NT2/D1 (cell line): ENCODE data around the gene WDR59.

Source experiments
- DNase-seq: peaks from one replicate; pipeline ENCODE4 v3.0.0-alpha.2; 2011; ENCODE audit warnings: low read depth, low spot score
- H3K27me3 ChIP-seq: 2 replicates; pipeline ENCODE4 v1.6.0; 2011; ENCODE audit warnings: mild to moderate bottlenecking; ENCODE audit not compliant: insufficient read length, insufficient read depth
- H3K36me3 ChIP-seq: 2 replicates; pipeline ENCODE4 v1.6.1; 2011; ENCODE audit warnings: mild to moderate bottlenecking, low read length, mixed read lengths; ENCODE audit not compliant: insufficient read depth, insufficient read length
- H3K4me1 ChIP-seq: 2 replicates; pipeline ENCODE4 v1.5.1; 2011; ENCODE audit not compliant: insufficient read depth, insufficient read length
- H3K4me3 ChIP-seq: 2 replicates; pipeline ENCODE4 v1.5.1; 2011; ENCODE audit warnings: low read depth; ENCODE audit not compliant: insufficient read length
- H3K9ac ChIP-seq: 2 replicates; pipeline ENCODE4 v1.6.0; 2011; ENCODE audit warnings: low read depth; ENCODE audit not compliant: insufficient read length
- H3K9me3 ChIP-seq: 2 replicates; pipeline ENCODE4 v1.5.1; 2011; ENCODE audit warnings: mild to moderate bottlenecking, low read length; ENCODE audit not compliant: insufficient read depth
- SUZ12 ChIP-seq: IDR thresholded peaks from 2 replicates; pipeline ENCODE4 v1.6.1; 2011; ENCODE audit not compliant: insufficient read length, insufficient read depth; ENCODE audit errors: extremely low read depth
- YY1 ChIP-seq: IDR thresholded peaks from 2 replicates; pipeline ENCODE4 v1.6.1; 2011; ENCODE audit not compliant: insufficient read length, insufficient read depth
- ZNF274 ChIP-seq: IDR thresholded peaks from 2 replicates; pipeline ENCODE4 v1.6.1; 2011; ENCODE audit warnings: mild to moderate bottlenecking, low read depth, low read length

The WDR59 gene

GRCh38 chr16:74841904-74842303, 143.0 kb downstream of the WDR59 start:
- Histone ChIP-seq H3K9me3 (no peaks in the 10 kb centered on the region), H3K27me3 (no peaks in the 10 kb centered on the region), H3K9ac (no peak overlapping the region), H3K4me3 (no peak overlapping the region), H3K4me1 (peaks cover 2% of the 10 kb centered on the region), H3K36me3 (no peaks in the 10 kb centered on the region)
- no peak for DNase-seq
- no peak for TF ChIP-seq SUZ12
- TF ChIP-seq YY1: no peak
- no peak for TF ChIP-seq ZNF274

GRCh38 chr16:74841469-74841868, 143.5 kb downstream of the WDR59 start:
- Histone ChIP-seq H3K36me3 (no peaks in the 10 kb centered on the region), H3K9me3 (no peaks in the 10 kb centered on the region), H3K27me3 (no peaks in the 10 kb centered on the region), H3K9ac (no peak overlapping the region), H3K4me1 (peaks cover 2% of the 10 kb centered on the region), H3K4me3 (no peak overlapping the region)
- TF ChIP-seq ZNF274 (no peak), SUZ12 (no peak), YY1 (no peak)
- no peak for DNase-seq

GRCh38 chr16:74837056-74837455, 147.9 kb downstream of the WDR59 start:
- Histone ChIP-seq H3K36me3 (no peaks in the 10 kb centered on the region), H3K9ac (no peak overlapping the region), H3K4me3 (no peak overlapping the region), H3K9me3 (no peaks in the 10 kb centered on the region), H3K27me3 (no peaks in the 10 kb centered on the region), H3K4me1 (no peaks in the 10 kb centered on the region)
- DNase-seq: no peak
- TF ChIP-seq ZNF274 (no peak), SUZ12 (no peak), YY1 (no peak)

- Histone ChIP-seq H3K9me3 (no peaks in the 10 kb centered on the region), H3K27me3 (no peaks in the 10 kb centered on the region), H3K36me3 (no peaks in the 10 kb centered on the region), H3K9ac (no peak overlapping the region), H3K4me3 (no peak overlapping the region), H3K4me1 (no peaks in the 10 kb centered on the region)
- no peak for DNase-seq
- TF ChIP-seq SUZ12 (no peak), YY1 (no peak), ZNF274 (no peak)
These were observed 148.7 kb downstream of the WDR59 start for GRCh38 chr16:74836111-74836671.

DNA sequence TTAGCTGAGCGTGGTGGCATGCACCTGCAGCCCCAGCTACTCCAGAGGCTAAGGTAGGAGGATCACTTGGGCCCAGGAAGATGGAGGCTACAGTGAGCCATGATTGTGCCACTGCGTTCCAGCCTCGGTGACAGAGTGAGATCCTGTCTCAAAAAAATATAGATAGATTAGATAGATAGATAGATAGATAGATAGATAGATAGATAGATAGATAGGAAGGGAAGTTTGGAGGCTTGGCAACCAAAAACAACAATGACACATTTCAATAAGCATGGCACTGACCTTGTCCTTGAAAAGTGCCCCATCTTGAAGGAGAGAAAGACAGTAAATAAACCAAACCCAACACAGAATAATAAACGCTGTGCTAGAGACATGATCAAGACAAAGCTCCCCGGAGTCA, 152.7 kb downstream of the WDR59 start:
- Histone ChIP-seq H3K9me3 (no peaks in the 10 kb centered on the region), H3K27me3 (no peaks in the 10 kb centered on the region), H3K9ac (no peak overlapping the region), H3K36me3 (no peaks in the 10 kb centered on the region), H3K4me1 (no peaks in the 10 kb centered on the region), H3K4me3 (no peak overlapping the region)
- no peak for DNase-seq
- no peak for TF ChIP-seq SUZ12
- TF ChIP-seq YY1: no peak
- TF ChIP-seq ZNF274: no peak

DNA sequence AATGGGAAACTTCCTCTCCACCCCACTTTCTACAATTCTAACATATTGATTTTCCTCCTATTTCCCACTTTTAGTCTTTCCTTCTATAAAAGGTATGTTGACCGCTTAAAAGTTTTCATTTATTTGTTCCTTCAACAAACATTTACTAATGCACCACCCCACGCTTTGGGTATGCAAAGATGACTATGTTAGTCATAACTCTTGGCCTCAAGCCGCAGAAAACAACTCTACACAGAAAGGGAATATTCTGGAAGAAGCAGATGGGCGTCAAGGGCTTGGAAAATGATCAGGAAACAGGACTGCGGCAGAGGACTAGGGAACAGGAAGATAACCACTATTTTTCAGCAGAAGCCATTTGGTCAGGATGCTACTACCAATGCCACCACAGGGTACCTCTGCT, 153.5 kb downstream of the WDR59 start:
- H3K4me3 ChIP-seq: no peak overlapping the region
- TF ChIP-seq SUZ12 (no peak), ZNF274 (no peak), YY1 (no peak)
- H3K36me3 ChIP-seq: no peaks in the 10 kb centered on the region
- H3K27me3 ChIP-seq: no peaks in the 10 kb centered on the region
- no peaks in the 10 kb centered on the region for H3K9me3 ChIP-seq
- no peaks in the 10 kb centered on the region for H3K4me1 ChIP-seq
- no peak for DNase-seq
- H3K9ac ChIP-seq: no peak overlapping the region

- Histone ChIP-seq H3K9me3 (no peaks in the 10 kb centered on the region), H3K9ac (no peak overlapping the region), H3K27me3 (no peaks in the 10 kb centered on the region), H3K4me3 (no peak overlapping the region), H3K4me1 (no peaks in the 10 kb centered on the region), H3K36me3 (no peaks in the 10 kb centered on the region)
- TF ChIP-seq ZNF274: no peak
- no peak for TF ChIP-seq YY1
- DNase-seq: no peak
These were observed 154.3 kb downstream of the WDR59 start for GRCh38 chr16:74830648-74831047.

- H3K27me3 ChIP-seq: no peaks in the 10 kb centered on the region
- no peaks in the 10 kb centered on the region for H3K4me1 ChIP-seq
- no peaks in the 10 kb centered on the region for H3K9me3 ChIP-seq
- no peak overlapping the region for H3K4me3 ChIP-seq
- H3K36me3 ChIP-seq: no peaks in the 10 kb centered on the region
- no peak overlapping the region for H3K9ac ChIP-seq
- TF ChIP-seq SUZ12 (no peak), YY1 (no peak), ZNF274 (no peak)
- no peak for DNase-seq
These were observed 155.3 kb downstream of the WDR59 start for GRCh38 chr16:74829637-74830036.
